ENCODE results near the gene OR1D5.
A peak's percentile ranks its signal among the peaks of the same experiment; 100 is the strongest.
"Not testable (repeated sequence)": the region's sequence is repeated elsewhere in the genome, so short reads cannot be mapped to it uniquely, and the experiment has no call there.

OR1D5 gene

GRCh38 chr17:3032258-3033247 lies 30.9 kb downstream of the OR1D5 start:
- no peak for DNase-seq

DNA sequence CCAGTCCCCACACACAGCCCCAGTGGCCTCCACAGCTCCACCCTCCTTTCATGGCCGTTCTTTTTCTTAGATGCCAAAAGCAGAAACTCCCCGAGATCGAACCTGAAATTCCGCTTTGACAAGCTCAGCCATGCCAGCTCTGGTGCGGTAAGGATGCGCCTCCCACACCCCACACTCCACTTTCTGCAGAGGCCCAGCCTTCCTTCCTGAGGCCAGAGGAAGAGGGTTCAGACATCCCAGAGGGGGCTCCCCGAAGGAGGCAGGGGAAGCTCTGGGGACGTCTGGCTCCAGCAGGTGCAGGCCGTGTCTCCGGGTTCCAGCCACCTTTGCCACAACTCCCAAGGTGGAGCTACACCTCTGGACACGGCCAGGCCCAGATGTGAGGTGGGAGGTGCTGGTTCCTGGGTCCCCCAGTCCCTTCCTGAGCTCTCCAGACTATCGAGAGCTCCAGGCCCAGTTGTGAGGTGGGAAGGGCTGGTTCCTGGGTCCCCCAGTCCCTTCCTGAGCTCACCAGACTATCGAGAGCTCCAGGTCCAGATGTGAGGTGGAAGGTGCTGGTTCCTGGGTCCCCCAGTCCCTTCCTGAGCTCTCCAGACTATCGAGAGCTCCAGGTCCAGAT lies 32.4 kb downstream of the OR1D5 start:
- DNase-seq = not testable (repeated sequence)

DNA sequence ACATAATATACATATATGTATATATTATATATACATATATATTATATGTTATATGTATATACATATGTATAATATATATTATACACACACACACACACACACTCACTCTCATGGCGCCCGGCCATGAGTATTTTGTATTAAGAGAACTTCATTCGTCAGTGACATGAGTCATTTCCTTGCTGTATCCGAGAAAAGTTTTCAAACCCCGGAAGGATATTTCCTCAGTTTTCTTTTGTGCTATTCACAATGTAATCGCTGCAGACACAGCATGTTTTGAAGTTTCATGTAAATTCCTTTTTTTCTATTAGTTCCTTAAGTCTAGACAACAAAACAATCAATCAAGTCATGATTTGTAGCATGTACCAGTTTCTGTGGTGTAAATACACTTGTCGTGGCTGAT lies 33.3 kb downstream of the OR1D5 start:
- DNase-seq = no peak

DNA sequence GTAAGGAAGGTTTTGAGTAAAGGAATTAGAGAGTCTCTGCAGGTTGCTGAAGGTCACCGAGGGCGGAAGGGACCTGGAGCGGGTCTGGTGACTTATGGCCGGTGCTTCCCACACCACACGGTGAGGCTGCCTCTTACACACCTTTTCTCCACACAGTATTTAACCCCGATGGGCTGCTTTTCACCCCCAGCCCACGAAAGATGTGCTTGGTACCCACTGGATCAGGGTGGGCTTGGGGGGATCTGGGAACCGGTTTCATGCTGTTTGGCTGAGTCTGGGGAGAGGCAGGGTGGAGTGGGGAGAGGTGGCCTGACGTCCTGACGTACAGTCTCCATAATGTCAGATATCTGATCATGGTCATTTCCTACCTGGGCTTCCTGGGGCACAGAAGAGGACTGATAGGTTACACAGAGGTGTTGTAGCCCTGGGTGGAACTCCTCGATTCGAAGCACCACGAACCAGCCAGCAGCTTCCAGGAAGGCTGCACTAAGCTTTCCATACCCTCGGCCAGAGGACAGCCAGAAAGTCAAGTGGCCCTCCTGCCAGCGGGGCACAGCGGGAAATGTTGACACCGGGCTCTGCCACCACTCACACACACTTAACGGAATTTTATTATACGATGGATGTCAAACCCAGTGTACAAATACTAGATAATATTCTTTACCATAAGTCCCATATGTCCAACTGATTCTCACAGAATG lies 34.0 kb downstream of the OR1D5 start:
- no peak for DNase-seq

DNA sequence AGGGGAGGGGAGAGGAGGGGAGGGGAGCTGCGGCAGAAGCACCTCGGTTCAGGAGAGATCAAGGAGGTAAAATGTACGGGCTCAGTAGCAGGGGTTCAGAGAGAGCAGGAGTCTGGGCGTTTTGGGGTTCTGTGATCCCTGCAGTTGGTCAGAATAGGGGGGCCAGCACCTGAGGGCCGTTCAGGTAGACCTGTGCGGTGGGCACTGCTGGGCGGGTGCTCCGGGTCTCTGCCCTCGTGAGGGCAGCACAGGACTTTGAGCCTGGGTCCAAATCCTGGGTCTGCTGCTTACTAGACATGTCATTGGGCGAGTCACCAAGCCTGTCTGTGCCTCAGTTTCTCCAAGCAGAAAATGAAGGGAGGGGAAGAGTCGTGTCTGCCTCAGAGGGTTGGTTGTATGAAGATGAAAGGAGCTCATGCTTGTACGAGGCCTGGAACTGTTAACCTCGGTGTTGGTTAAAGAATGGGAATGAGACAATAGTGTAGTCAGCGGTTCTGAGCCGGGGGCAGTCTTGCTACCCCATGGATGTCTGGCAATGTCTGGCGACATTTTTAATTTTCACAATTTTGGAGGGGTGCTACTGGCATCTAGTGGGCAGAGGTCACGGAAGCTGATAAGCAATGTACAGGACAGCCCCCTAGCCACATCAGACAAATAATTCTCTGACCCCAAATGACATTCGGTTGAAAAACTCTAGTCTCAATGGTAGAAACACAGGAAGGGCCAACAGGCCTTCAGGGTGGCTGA lies 35.4 kb downstream of the OR1D5 start:
- DNase-seq = no peak

GRCh38 chr17:3026856-3027751 lies 36.3 kb downstream of the OR1D5 start:
- DNase-seq = no peak

DNA sequence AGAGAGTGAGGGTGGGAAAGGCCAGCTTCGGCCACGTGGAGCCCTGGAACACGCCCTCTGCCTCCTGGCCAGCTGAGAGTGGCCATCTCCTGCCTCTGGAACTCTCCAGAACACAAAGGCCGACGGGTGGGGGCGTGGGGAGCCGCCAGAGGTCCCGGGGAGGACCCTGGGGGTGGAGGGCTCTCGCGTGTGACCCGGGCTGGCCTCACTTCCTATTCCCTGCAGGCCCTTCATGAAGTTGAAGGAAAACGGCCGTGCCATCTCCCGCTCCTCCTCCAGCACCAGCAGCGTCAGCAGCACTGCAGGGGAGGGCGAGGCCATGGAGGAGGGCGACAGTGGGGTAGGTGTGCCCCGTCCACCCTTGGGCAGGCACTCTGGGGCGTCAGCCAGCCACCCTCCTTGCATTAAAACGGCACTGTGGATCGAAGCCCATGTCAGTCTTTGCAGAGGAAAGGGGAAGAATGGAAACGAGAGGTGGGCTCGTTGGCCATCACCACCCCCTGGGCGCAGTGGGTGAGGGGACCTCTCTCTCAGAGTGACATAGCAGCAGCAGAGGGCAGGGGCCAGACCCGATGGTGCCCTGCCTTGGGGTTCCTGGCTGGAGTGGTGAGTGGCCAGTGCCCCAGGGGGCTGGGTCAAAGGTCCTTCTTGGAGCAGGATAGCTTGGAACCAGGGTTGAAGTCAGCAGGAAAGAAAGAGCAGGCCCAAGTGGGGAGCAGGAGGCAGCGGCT lies 37.1 kb downstream of the OR1D5 start:
- DNase-seq = no peak

GRCh38 chr17:3025421-3026124 lies 37.8 kb downstream of the OR1D5 start:
- no peak for DNase-seq

DNA sequence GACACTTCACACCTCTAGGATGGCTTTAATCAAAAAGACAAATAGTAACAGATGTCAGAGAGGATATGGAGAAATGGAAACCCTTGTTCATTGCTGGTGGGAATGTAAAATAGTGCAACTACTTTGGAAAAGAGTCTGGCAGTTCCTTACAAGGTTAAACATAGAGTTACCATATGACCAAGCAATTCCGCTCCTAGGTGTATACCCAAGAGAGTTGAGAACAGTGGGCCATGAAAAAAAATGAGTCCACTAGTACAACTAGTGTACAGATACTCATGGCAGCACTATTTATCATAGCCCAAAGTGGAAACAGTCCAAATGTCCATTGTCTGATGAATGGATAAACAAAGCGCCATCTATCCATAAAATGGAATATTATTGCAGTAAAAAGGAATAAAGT lies 39.1 kb downstream of the OR1D5 start:
- DNase-seq = no peak

DNA sequence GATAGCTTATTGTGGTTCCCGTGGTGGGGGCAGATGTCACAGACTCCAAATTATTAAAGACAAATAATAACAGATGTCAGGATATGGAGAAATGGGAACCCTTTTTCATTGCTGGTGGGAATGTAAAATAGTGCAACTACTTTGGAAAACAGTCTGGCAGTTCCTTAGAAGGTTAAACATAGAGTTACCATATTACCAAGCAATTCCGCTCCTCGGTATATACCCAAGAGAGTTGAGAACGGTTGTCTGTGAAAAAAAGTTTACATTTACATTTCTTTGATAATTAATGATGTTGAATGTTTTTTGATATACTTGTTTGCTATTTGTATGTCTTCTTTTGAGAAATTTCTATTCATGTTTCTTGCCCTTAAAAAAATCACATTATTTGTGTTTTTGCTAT lies 41.2 kb downstream of the OR1D5 start:
- DNase-seq = no peak

DNA sequence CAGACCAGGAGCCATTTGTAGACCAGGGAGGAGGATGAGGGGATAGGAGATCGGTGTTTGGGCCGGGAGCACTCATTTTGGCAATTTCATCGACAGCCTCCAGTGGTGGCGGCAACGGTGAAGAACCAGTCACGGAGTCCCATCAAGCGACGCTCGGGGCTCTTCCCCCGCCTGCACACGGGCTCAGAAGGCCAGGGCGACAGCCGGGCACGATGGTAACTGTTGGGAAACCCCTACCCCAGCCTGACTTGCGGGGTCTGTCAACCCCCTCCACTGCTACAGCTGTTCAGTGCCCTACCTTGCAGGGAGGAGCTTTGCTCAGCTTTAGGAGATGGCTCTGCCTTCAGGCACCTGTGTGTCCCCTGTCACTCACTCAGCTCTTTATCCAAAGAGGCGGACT lies 43.0 kb downstream of the OR1D5 start:
- no peak for DNase-seq

DNA sequence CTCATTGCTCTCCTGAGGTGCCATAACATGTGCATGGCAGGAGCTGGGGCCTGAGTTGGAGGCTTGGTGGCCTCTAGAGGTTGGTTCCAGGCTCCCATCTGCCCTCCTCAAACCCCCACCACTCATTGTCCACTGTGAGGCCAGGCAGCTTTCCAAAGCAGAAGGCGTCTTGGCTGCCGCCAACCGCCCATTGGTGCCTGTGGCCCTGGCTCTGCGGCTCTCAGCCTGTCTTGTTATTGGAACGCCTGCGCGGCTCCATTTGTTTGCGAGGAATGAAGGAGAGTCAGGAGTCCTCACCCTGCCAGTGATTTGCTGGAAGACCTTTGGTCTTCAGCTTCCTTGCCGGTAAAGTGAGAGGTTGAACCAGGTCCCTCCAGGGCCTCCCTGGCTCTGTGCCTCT lies 43.6 kb downstream of the OR1D5 start:
- no peak for DNase-seq

DNA sequence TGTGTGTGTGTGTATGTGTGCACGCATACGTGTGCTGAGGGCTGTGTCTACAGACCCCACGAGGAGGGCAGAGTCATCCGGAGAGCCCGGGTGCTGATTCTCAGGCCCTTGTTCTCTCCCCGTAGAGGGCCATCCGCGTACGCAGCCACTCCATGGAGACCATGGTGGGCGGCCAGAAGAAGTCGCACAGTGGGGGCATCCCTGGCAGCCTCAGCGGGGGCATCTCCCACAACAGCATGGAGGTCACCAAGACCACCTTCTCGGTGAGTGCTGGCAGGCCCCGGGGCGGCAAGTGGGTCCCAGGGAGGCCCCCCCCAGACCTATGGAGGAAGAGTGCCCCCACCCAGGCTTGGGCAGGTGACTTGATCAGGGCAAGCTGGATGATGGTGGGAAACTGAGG lies 45.5 kb downstream of the OR1D5 start:
- DNase-seq = no peak

- no peak for DNase-seq
Observed at GRCh38 chr17:3015890-3016289, 47.5 kb downstream of the OR1D5 start.

DNA sequence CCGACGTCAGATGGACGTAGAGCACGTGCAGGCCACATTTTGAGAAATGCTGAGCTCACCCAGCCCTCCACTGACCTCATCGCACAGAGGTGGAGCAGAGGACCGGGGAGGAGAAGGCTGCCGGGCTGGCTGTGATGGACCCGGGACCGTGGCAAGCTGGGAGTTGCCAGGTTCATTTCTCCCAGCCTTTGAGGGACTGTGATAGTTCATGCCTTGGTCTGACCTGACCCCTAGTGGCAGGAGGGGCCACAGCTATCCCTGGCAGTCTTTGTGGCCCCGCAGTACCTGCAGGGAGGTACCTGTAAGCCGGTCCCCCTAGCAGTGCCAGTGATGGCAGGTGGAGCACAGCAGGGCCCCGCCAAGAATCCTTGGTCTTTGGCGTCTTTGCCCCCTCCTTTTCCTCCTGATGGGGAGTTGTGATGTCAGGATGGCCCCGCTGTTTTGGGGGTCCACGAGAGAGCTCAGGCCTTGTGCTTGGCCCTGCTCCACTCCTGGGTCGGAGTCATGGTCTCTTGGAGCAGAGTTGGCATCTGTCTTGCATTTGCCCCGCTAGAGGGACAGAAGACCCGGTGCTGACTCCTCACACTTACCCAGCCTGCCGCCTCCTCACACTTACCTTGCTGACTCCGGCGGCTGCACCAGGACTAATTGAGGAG lies 50.4 kb downstream of the OR1D5 start:
- peak; percentile 46 for DNase-seq
